Breast epithelium (tissue), 3 donors: ENCODE measurements around the gene GSG1.

Experiments used
- CTCF ChIP-seq, 3 donors: fragments of 450-650 bp; IDR thresholded peaks; one replicate each; pipeline ENCODE4 v1.5.1; 2016 to 2017; ENCODE audit warnings: antibody characterized with exemption in 3 of 3, mild to moderate bottlenecking in 3 of 3, moderate library complexity in 3 of 3
- POLR2A ChIP-seq: fragments of 450-650 bp; IDR thresholded peaks from one replicate; pipeline ENCODE4 v1.6.1; 2016; ENCODE audit warnings: antibody characterized with exemption, mild to moderate bottlenecking, moderate library complexity
- POLR2AphosphoS5 ChIP-seq, 3 donors: sonication (generic); formaldehyde crosslinking; IDR thresholded peaks; one replicate each; pipeline ENCODE4 v1.6.1; 2017; ENCODE audit warnings: antibody characterized with exemption in 3 of 3

DNA sequence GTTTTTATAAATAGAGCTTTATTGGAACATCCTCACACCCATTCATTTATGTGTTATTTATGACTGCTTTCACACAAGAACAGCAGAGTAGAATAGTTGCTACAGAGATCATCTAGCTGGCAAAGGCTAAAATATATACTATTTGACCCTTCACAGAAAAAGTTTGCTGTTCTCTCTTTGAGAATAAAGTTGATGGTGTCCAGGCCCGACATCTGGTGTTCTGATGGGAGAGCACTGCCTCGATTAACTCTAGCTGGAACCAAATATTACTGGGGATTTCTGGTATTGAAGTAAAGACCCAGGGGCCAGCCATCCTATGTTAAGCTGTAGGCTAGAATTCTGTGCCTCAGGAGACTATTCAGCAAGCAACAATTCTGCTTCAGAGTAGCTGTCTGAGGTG is 37.5 kb downstream of the GSG1 start:
- TF ChIP-seq CTCF (IDR thresholded peaks at IDR 0.05) (no peak), POLR2AphosphoS5 (IDR thresholded peaks at IDR 0.05) (no peak), POLR2A (no peak)
